ENCODE results near the gene MRPS12. TPM values are rescaled to one million over a fixed set of nuclear protein-coding genes. Genes with fewer than 3 reads are reported as not detected.

MRPS12 gene
- total and polyA plus RNA-seq, 9 of the 15 experiments (the other 6 are each of a cell fraction or from before 2014, with no cell fraction given), result 8.1 to 174 (median 52.0) TPM

GRCh38 chr19:38918526-38918925, 12.2 kb upstream of the MRPS12 start:
- ChIA-PET POLR2A (interaction anchor here (1.0 kb wide), 1 partner anchor 9 kb away, joined by 4 read pairs; no protein-coding TSS in a partner anchor), CTCF (ENCODE audit: low intra/inter-chr PET ratio) (interaction anchor here (0.6 kb wide), 1 partner anchor 188 kb away, joined by 3 read pairs; no protein-coding TSS in a partner anchor)
- ATAC-seq, result no peak
- Histone ChIP-seq H3K9me3 (replicated peaks; ENCODE audit: control insufficient read depth, insufficient read depth, low read depth, low read length) (no peaks in the 10 kb centered on the region), H3K4me1 (replicated peaks in 1 of 2; ENCODE audit: control insufficient read depth in 2 of 2, insufficient read depth in 2 of 2, low read length in 2 of 2) (peaks cover 0 to 40% of the 10 kb centered on the region in 2 experiments; a peak in 3 of 5 replicates), H3K9ac (ENCODE audit: insufficient read depth in 1 of 2, low read depth in 2 of 2, low read length in 2 of 2) (peak overlapping the region in 1 of 2 experiments; percentile 71; a peak in 2 of 4 replicates), H3K27me3 (ENCODE audit: control insufficient read depth in 2 of 2, insufficient read depth in 2 of 2, low read length in 2 of 2) (no peaks in the 10 kb centered on the region), H2AFZ (ENCODE audit: low read depth, low read length) (no peak overlapping the region), H3K9me1 (ENCODE audit: control insufficient read depth, insufficient read depth, low read length) (no peaks in the 10 kb centered on the region), H3K27ac (ENCODE audit: extremely low read depth, low read depth, low read length) (no peak overlapping the region), H3K36me3 (ENCODE audit: control insufficient read depth, insufficient read depth, low read length) (peaks cover 26% of the 10 kb centered on the region; the same call in 1 of the 3 replicates), H3K4me3 (no peak overlapping the region), H3K4me2 (ENCODE audit: insufficient read depth, low read length) (no peak overlapping the region), H4K20me1 (replicated peaks; ENCODE audit: control insufficient read depth, insufficient read depth, low read length) (no peaks in the 10 kb centered on the region), H3K79me2 (ENCODE audit: control insufficient read depth, insufficient read depth, low read length) (no peaks in the 10 kb centered on the region)
- no TSS peak for BruUV-seq (replicated peaks)
- in situ Hi-C loops (cut with MboI), result no loop called here
- FAIRE-seq, result no peak
- intact Hi-C loops (cut with micrococcal nuclease), result no loop called here
- WGBS (ENCODE audit: insufficient coverage, low coverage, missing lambda C conversion rate), result 93% methylated on average over 10 of the region's 10 CpGs
- TF ChIP-seq, protein P1, sequence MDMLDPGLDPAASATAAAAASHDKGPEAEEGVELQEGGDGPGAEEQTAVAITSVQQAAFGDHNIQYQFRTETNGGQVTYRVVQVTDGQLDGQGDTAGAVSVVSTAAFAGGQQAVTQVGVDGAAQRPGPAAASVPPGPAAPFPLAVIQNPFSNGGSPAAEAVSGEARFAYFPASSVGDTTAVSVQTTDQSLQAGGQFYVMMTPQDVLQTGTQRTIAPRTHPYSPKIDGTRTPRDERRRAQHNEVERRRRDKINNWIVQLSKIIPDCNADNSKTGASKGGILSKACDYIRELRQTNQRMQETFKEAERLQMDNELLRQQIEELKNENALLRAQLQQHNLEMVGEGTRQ (CRISPR knock-in tag; IDR thresholded peaks at IDR 0.05), result no peak
- TF ChIP-seq ZFP36 (IDR thresholded peaks at IDR 0.05; ENCODE audit: low read depth, low read length, partially characterized antibody) (no peak), GTF2E2 (tag; IDR thresholded peaks at IDR 0.05) (no peak), SP2 (IDR thresholded peaks at IDR 0.05; ENCODE audit: extremely low read depth, low read depth, low read length, poor library complexity, severe bottlenecking) (no peak), PURB (CRISPR knock-in tag; IDR thresholded peaks at IDR 0.05; ENCODE audit: low read depth) (no peak), ZNF707 (CRISPR knock-in tag; conservative IDR thresholded peaks at IDR 0.05) (no peak), CCAR2 (IDR thresholded peaks at IDR 0.05; ENCODE audit: low read depth, low read length) (no peak), ZNF354B (CRISPR knock-in tag; IDR thresholded peaks at IDR 0.05) (no peak), ZNF280A (IDR thresholded peaks at IDR 0.05; ENCODE audit: low read depth, partially characterized antibody) (no peak), FOXJ2 (tag; IDR thresholded peaks at IDR 0.05) (no peak), SNAPC5 (CRISPR knock-in tag; IDR thresholded peaks at IDR 0.05) (no peak), ZNF57 (CRISPR knock-in tag; IDR thresholded peaks at IDR 0.05) (no peak), ZKSCAN3 (CRISPR knock-in tag; IDR thresholded peaks at IDR 0.05) (no peak), TGIF2 (CRISPR knock-in tag; IDR thresholded peaks at IDR 0.05) (no peak), ATF7 (IDR thresholded peaks at IDR 0.05) (no peak)
- DNase-seq (ENCODE audit: extremely low read depth in 1 of 4, low spot score in 3 of 4), result no peak
